HG03354 (cell line): ENCODE measurements around the gene D2HGDH.
"Not testable (repeated sequence)": the region's sequence is repeated elsewhere in the genome, so short reads cannot be mapped to it uniquely, and the experiment has no call there.

Experiments
- ATAC-seq: cut with Tn5 transposase; IDR thresholded peaks from one replicate; pipeline ENCODE4 v1.9.1; 2021; ENCODE audit warnings: mild to moderate bottlenecking; ENCODE audit not compliant: unreplicated experiment, poor library complexity, severe bottlenecking

D2HGDH gene

DNA sequence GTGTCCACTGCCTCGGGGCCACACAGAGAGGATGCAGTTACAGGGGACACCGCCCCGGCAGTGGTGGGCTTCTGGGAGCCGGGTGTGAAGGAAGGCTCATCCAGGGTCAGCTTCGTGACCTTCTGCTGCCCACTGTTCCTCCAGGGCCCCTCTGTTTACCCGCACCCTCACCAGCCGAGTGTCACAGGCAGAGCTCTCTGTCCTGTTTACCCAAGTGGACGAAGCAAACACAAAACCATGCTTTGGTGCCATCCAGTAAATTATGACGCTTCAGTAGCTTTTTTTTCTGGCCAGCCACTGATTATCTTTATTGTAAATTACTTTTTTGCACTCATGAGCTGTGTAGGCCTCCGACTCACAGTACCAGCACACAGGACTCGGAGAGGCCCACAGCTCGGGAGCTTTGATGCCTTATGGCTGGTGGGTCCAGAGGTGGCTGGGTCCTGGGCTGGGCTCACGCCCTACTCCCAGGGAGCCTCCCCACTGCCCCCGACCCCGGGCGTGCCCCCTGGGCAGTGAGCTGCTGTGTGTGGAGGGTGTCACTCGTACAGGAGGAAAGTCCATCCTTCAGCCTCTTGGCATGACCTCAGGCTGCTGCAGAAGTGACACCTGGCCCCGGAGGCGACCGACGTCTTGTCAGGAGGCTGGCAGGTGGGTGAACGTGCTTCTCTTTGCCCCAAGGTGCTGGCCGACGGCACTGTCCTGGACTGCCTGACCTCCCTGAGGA lies 9.8 kb downstream of the D2HGDH start:
- ATAC-seq, result no peak

DNA sequence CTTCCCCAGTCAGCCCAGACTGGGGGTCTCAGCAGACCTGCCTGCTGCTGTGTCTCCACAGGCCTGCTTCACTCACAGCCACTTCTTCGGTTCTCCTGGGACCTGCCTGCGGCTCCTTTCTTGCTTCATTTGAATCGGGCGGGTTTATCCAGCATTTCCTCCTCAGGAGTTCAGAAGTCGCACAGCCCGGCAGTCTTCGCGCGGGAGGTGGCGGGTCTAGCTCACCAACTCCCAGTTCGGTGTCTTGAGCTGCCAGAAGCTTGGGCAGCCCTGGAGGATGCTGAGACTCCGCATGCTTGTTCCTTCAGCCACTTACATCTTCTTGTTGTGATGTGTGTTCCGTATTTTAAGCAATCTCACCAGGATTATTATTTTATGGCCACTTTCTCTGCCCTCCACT lies 10.8 kb downstream of the D2HGDH start:
- no peak for ATAC-seq

GRCh38 chr2:241746084-241746483 lies 11.7 kb downstream of the D2HGDH start:
- ATAC-seq, result no peak

DNA sequence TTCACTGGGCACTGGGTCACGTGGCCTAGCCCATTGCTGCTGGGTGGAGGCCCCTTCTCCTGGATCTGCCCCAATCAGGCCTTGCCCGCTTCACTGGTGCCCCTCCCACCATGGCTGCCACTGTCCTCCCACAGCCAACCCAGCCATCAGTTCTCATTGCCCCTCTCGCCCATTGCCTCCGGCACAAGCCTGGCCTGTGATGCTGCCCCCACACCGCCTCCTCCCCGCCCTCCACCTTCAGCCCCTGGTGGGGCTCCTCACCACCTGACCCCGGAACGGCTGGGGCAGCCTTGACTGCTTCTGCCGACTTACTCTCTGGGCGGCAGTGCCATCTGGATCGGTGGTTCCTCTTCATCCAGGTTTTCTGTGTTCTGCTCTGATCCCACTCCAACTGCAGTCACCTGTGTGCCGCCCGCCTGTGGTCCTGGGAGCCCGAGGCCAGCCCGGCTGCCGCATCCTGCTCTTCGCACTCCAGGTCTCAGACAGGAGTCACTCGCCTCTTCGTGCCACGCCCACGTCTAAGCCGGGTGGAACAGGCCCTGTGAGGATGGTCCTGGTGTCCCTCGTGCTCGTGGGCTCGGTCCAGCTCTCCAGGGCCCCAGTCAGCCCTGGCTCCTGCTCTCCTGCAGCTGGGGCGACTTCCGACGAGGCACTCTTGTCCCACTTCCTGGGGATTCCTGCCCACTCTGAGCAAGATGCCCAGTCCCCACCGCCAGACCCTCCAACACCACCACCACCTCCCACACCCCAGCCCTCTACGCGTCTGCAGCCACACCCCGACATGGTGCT lies 14.2 kb downstream of the D2HGDH start:
- ATAC-seq, result no peak

DNA sequence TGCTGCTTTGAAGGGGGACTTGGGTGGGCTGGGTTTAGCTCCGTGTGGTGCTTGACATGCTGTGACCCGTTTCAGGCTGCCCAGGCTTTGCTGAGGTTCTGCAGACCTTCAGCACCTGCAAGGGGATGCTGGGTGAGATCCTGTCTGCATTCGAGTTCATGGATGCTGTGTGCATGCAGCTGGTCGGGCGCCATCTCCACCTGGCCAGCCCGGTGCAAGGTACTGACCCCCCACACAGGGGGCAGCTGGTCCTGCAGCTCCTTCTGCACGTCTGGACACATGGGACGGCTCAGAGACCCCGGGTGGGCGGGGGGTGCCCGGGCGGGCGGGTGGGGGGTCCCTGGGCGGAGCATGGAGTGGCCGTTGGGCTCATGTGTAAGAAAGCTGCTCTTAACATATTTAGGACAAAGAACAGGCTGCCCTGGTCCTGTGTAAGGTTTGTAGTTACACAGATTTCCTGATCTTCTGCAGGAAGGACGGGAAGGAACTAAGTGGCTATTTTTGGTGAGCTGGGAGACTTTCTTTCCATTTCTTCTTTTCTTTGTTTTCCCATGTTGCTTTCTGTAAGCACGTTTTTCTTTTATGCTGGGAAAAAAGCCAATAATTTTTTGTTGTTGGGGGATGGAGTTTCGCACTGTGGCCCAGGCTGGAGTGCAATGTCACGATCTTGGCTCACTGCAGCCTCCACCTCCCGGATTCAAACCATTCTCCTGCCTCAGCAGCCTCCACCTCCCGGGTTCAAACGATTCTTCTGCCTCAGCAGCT lies 15.8 kb downstream of the D2HGDH start:
- ATAC-seq, result no peak

GRCh38 chr2:241751152-241751551 lies 16.7 kb downstream of the D2HGDH start:
- ATAC-seq, result no peak

DNA sequence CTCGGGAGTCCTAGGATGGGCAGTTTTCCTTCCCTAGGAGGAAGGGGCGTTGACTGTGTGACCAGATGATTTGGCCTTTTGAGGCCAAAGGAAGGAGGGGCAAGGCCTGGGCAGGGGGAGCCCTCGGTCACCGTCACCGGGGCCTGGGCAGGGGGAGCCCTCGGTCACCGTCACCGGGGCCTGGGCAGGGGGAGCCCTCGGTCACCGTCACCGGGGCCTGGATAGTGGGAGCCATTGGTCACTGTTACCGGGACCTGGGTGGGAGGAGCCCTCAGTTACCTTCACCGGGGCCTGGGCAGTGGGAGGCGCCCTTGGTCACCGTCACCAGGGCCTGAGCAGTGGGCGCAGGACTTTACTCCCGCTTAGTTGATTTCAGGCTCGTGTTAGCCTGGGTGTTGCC lies 17.3 kb downstream of the D2HGDH start:
- ATAC-seq, result no peak

- no peak for ATAC-seq
These were observed 17.8 kb downstream of the D2HGDH start for GRCh38 chr2:241752253-241752652.

DNA sequence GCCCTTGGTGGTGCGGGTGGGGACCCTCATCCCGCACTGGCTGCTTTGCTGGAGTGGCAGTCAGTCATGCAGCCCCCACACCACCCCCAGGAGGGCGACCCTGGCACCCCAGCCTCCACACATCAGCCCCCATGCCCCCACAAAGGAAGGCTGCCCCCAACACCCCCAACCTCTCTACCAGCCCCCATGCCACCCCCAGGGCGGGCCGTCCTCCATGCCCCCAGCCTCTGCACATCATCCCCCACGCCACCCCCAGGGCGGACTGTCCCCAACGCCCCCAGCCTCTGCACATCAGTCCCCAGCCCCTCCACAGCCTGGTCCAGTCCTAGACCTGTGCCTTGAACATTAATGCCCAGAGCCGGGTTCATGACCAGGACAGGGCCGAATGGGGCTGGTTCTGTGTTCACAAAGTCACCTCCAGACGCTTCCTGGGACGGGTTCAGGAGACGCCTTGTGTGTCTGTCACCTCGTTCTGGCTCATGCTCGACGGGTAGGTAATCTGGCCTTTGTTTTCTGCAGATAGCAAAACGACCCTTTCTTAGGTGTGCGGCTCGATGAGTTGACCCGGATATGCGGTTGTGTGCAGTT lies 18.4 kb downstream of the D2HGDH start:
- no peak for ATAC-seq

GRCh38 chr2:241753493-241753892 lies 19.1 kb downstream of the D2HGDH start:
- no peak for ATAC-seq

DNA sequence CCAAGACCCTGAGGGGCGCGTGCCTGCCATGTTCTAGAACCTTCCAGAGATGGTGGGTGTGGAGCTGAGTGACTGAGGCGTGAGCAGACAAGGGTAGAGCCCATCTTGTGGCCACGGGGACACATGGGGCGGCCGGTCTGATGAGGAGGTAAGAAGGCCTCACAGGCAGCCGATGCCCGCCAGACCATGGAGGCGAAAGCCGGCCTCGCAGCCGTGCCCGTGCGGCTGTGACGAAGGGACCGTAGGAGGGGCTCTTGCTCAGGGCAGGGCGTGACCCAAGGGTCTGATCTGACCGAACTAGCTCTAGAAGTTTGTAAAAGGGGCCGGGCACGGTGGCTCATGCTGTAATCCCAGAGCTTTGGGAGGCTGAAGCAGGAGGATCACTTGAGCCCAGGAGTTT lies 19.6 kb downstream of the D2HGDH start:
- ATAC-seq, result no peak

GRCh38 chr2:241755166-241755565 lies 20.7 kb downstream of the D2HGDH start:
- no peak for ATAC-seq

GRCh38 chr2:241755777-241756176 lies 21.3 kb downstream of the D2HGDH start:
- ATAC-seq, result no peak

DNA sequence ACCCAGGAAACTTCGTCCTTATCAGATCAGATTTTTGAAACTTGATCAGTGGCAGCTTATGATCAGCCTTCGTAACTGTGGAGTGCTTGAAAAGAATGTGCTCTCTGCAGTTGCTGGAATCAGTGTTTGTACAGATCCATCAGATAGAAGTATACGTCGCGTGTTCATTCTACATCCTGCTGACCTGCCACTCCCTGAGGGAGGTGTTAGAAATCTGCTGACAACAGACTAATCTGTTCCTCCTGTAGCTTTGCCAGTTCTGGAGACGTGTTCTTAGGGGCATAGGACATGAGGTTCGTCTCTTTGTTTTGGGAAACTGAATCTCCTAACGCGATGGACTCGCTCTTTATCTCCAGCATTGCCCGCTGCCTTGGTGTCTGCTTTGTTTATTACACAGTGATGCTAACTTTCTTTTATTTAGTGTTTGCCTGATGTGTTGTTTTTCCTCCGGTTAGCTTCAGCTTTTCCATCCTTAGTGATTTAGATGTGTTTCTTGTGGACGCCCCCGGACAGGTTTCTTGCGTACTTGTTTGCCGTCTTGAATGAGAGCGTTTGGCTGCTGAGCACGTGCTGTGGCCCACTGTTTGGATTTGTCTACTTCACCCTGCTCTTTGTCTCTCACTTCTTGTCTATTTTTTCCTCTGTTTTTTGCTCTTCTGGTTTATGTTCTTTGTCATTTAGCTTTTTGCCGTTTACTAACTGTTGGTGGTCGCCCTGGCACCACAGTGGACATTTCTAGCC lies 24.8 kb downstream of the D2HGDH start:
- ATAC-seq, result no peak

- ATAC-seq, result not testable (repeated sequence)
These were observed 25.5 kb downstream of the D2HGDH start for GRCh38 chr2:241759893-241760292.

DNA sequence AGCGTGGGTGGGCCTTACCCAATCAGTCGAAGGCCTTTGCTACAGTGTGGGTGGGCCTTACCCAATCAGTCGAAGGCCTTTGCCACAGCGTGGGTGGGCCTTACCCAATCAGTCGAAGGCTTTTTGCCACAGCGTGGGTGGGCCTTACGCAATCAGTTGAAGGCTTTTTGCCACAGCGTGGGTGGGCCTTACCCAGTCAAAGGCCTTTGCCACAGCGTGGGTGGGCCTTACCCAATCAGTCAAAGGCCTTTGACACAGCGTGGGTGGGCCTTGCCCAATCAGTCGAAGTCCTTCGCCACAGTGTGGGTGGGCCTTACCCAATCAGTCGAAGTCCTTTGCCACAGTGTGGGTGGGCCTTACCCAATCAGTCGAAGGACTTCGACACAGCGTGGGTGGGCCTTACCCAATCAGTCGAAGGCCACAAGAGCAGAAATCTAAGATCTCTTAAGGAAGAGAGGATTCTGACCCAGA lies 25.9 kb downstream of the D2HGDH start:
- no peak for ATAC-seq

- ATAC-seq, result no peak
These were observed 28.0 kb downstream of the D2HGDH start for GRCh38 chr2:241762321-241762932.

DNA sequence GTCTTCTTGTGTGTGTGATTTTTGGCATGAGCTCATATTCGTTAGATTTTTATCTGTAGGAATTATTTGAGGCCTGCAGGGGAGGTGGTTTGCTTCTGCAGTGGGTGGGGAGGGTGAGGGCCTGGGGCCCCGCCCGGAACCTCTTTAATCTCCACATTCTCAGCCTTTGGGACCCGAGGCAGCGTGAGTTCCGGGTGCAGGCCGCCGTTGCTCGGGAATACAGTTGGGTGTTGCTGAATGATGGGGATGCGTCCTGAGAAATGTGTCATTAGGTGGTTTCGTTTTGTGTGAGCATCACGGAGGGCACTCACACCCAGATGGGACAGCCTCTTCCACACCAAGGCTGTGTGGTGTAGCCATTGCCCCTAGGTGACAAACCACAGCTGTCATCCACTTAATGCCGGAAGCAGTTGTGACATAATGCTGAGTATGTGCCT lies 28.5 kb downstream of the D2HGDH start:
- ATAC-seq, result no peak
